HepG2 (cell line): Measurements from ENCODE around the gene PRKCI. TPM values are rescaled to one million over a fixed set of nuclear protein-coding genes. Genes with fewer than 3 reads are reported as not detected.

Source experiments
- ATAC-seq: fragments of 200-7000 bp; cut with Tn5 transposase; 3 replicates; pipeline ENCODE4 v1.9.1; 2020; ENCODE audit warnings: mild to moderate bottlenecking, moderate library complexity
- BruUV-seq: library from RNA; stranded (reverse); fragments of 400-500 nt; replicated peaks from 2 replicates; lab custom pipeline; 2021; lab: Mats Ljungman, UMichigan
- CTCF ChIA-PET: fragments of 300-600 bp; formaldehyde crosslinking; extraction: SDS; loops from one replicate; lab custom pipeline; 2021; ENCODE audit warnings: low total read pairs, inconsistent platforms, low intra/inter-chr PET ratio; lab: Yijun Ruan, JAX
- POLR2A ChIA-PET: fragments of 350-600 bp; sonication (Branson Sonifier 250); formaldehyde crosslinking; loops from one replicate; lab custom pipeline; 2020; ENCODE audit warnings: antibody characterized with exemption, inconsistent platforms; lab: Yijun Ruan, JAX
- DNase-seq: peaks from one replicate; pipeline ENCODE4 v3.0.0-alpha.2; 2015; ENCODE audit warnings: low spot score
- FAIRE-seq: peaks from 3 replicates; lab custom pipeline; 2011; peaks lifted over from hg19 to GRCh38; lab: Jason Lieb, UNC
- H2AFZ ChIP-seq: one replicate; pipeline ENCODE4 v1.6.1; 2011; ENCODE audit warnings: low read length, inconsistent platforms
- H3K27ac ChIP-seq: fragments of 300-600 bp; 3 replicates; pipeline ENCODE4 v1.8.0; 2011; ENCODE audit warnings: mixed run types, mild to moderate bottlenecking, mixed read lengths, low read length, inconsistent platforms; ENCODE audit not compliant: insufficient read depth; ENCODE audit errors: extremely low read length
- H3K27me3 ChIP-seq, 2 experiments: fragments of 200-600 bp in 1 of 2; 2 replicates in 1 of 2; 3 replicates in 1 of 2; pipeline versions ENCODE4 v1.6.0 to v1.8.0; 2011; ENCODE audit warnings: low read length in 2 of 2, mild to moderate bottlenecking in 2 of 2, moderate library complexity in 2 of 2, inconsistent platforms in 1 of 2; ENCODE audit not compliant: insufficient read depth in 2 of 2, control insufficient read depth in 1 of 2
- H3K36me3 ChIP-seq, 2 experiments: fragments of 200-600 bp in 1 of 2; replicated peaks in 1 of 2; 2 replicates in 1 of 2; 3 replicates in 1 of 2; pipeline versions ENCODE4 v1.5.1 to v1.8.0; 2011; ENCODE audit warnings: low read length in 2 of 2, inconsistent platforms in 1 of 2; ENCODE audit not compliant: insufficient read depth in 2 of 2, control insufficient read depth in 1 of 2
- H3K4me1 ChIP-seq: 2 replicates; pipeline ENCODE4 v1.5.1; 2012; ENCODE audit warnings: low read length, inconsistent platforms; ENCODE audit not compliant: insufficient read depth
- H3K4me2 ChIP-seq: 2 replicates; pipeline ENCODE4 v1.6.0; 2011; ENCODE audit warnings: low read depth, low read length, inconsistent platforms
- H3K4me3 ChIP-seq, 3 experiments: fragments of 200-600 bp in 1 of 3; sonication (generic), shearing (Covaris generic) in 1 of 3; replicated peaks in 1 of 3; 2 replicates each; pipeline ENCODE4 v1.5.1; 2011 to 2016; ENCODE audit warnings: low read length in 3 of 3, inconsistent platforms in 2 of 3, low read depth in 2 of 3, mild to moderate bottlenecking in 2 of 3, control low read depth in 1 of 3, mixed read lengths in 1 of 3; ENCODE audit not compliant: insufficient read depth in 1 of 3
- H3K79me2 ChIP-seq: one replicate; pipeline ENCODE4 v1.6.1; 2011; ENCODE audit warnings: low read length, inconsistent platforms; ENCODE audit not compliant: insufficient read depth
- H3K9ac ChIP-seq: 2 replicates; pipeline ENCODE4 v1.6.0; 2011; ENCODE audit warnings: mild to moderate bottlenecking, low read depth, low read length, inconsistent platforms; ENCODE audit not compliant: insufficient read depth
- H3K9me3 ChIP-seq: 2 replicates; pipeline ENCODE4 v1.5.1; 2012; ENCODE audit warnings: mild to moderate bottlenecking, low read length
- H4K20me1 ChIP-seq: 2 replicates; pipeline ENCODE4 v1.6.0; 2011; ENCODE audit warnings: inconsistent platforms, mild to moderate bottlenecking, low read length, moderate library complexity; ENCODE audit not compliant: insufficient read depth
- CEBPB ChIP-seq: IDR thresholded peaks from 2 replicates; pipeline ENCODE4 v1.6.1; 2011; ENCODE audit warnings: low read depth, low read length, improper control_type of control experiment, borderline replicate concordance
- EP300 ChIP-seq, 3 experiments: sonication (generic) in 1 of 3; formaldehyde crosslinking in 1 of 3; IDR thresholded peaks; 2 replicates each; pipeline versions ENCODE4 v1.5.1 to v1.6.1; 2011 to 2020; ENCODE audit warnings: low read depth in 2 of 3, low read length in 2 of 3, borderline replicate concordance in 1 of 3, improper control_type of control experiment in 1 of 3, mild to moderate bottlenecking in 1 of 3, missing genetic modification reagents in 1 of 3, moderate library complexity in 1 of 3
- FOXP1 ChIP-seq, 2 experiments: fragments of 450-650 bp in 1 of 2; IDR thresholded peaks; 2 replicates each; pipeline ENCODE4 v1.6.1; 2017 to 2018; ENCODE audit warnings: antibody characterized with exemption in 1 of 2
- GATAD2A ChIP-seq: IDR thresholded peaks from 2 replicates; pipeline ENCODE4 v1.6.1; 2016
- HDAC2 ChIP-seq: sonication (generic); formaldehyde crosslinking; IDR thresholded peaks from 2 replicates; pipeline ENCODE4 v1.4.0; 2020; ENCODE audit warnings: missing genetic modification reagents
- HNF4A ChIP-seq: sonication (generic); formaldehyde crosslinking; IDR thresholded peaks from 2 replicates; pipeline ENCODE4 v1.4.0; 2020; ENCODE audit warnings: missing genetic modification reagents
- HOXA9 ChIP-seq: sonication (generic); formaldehyde crosslinking; IDR thresholded peaks from 2 replicates; pipeline ENCODE4 v1.8.1; 2022; ENCODE audit warnings: missing genetic modification reagents, mild to moderate bottlenecking, moderate library complexity, borderline replicate concordance
- NAIF1 ChIP-seq: sonication (generic); formaldehyde crosslinking; IDR thresholded peaks from 2 replicates; pipeline ENCODE4 v1.5.0; 2020; ENCODE audit warnings: mild to moderate bottlenecking, missing genetic modification reagents, borderline replicate concordance
- PPARG ChIP-seq: conservative IDR thresholded peaks from 2 replicates; pipeline ENCODE4 v1.6.1; 2016; ENCODE audit warnings: missing biosample characterization, missing genetic modification reagents
- SMC3 ChIP-seq: IDR thresholded peaks from 2 replicates; pipeline ENCODE4 v1.6.1; 2011; ENCODE audit warnings: low read length, improper control_type of control experiment
- ZNF124 ChIP-seq: sonication (generic); formaldehyde crosslinking; IDR thresholded peaks from 2 replicates; pipeline ENCODE4 v1.4.0; 2020; ENCODE audit warnings: missing genetic modification reagents
- WGBS: methylation state at CpG from one replicate; pipeline ENCODE4 v1.1.6; 2017; ENCODE audit warnings: low lambda C conversion rate; 5-methylcytosine and 5-hydroxymethylcytosine counted together
- in situ Hi-C: cut with HindIII; loops from 2 replicates; pipeline ENCODE4 v1.10.0; 2017; ENCODE audit warnings: low pct_unique_long_range_greater_than_20kb; ENCODE audit not compliant: extremely low pct_ligation_motif_present
- intact Hi-C: fragments of 100-400 bp; cut with micrococcal nuclease; formaldehyde crosslinking; loops from one replicate; pipeline ENCODE4 v1.10.0; 2022; ENCODE audit not compliant: unreplicated experiment
- polyA plus RNA-seq, 8 experiments: library from polyadenylated mRNA; depleted of rRNA in 3 of 8; stranded (reverse) in 7 of 8; unstranded in 1 of 8; fragments of >200 nt; fragmentation: Illumina TruSeq in 4 of 8; extraction: Trizol in 4 of 8; gene quantifications; 2 replicates each; pipeline versions ENCODE4 v1.2.1 to v1.2.3, GENCODE V29; 2011 to 2016; ENCODE audit warnings: low read depth in 4 of 8, missing spikeins in 1 of 8, mixed read lengths in 1 of 8; ENCODE audit not compliant: insufficient read depth in 1 of 8
- total RNA-seq, 5 experiments: library from RNA; depleted of rRNA; stranded (reverse); fragments of >200 nt; fragmentation: Illumina TruSeq; extraction: Trizol; gene quantifications; 2 replicates each; pipeline ENCODE4 v1.2.3, GENCODE V29; 2016; ENCODE audit warnings: low read depth in 1 of 5
- TF ChIP-seq, protein P1 (sequence below): sonication (generic); formaldehyde crosslinking; IDR thresholded peaks from 2 replicates; pipeline ENCODE4 v1.5.0; 2020; ENCODE audit warnings: missing genetic modification reagents
- TF ChIP-seq, protein P2 (sequence below): sonication (generic); formaldehyde crosslinking; conservative IDR thresholded peaks from 2 replicates; pipeline ENCODE4 v1.4.0; 2020; ENCODE audit warnings: missing genetic modification reagents
- TF ChIP-seq, protein P3 (sequence below): sonication (generic); formaldehyde crosslinking; IDR thresholded peaks from 2 replicates; pipeline ENCODE4 v1.8.1; 2023; ENCODE audit warnings: missing genetic modification reagents, mild to moderate bottlenecking, borderline replicate concordance
- TF ChIP-seq, protein P4 (sequence below): sonication (generic); formaldehyde crosslinking; IDR thresholded peaks from 2 replicates; pipeline ENCODE4 v1.4.0; 2020; ENCODE audit warnings: missing genetic modification reagents
- TF ChIP-seq, protein P5 (sequence below): IDR thresholded peaks from 2 replicates; pipeline ENCODE4 v1.6.1; 2016; ENCODE audit warnings: low read depth

The PRKCI gene
- total and polyA plus RNA-seq, 2 of the 13 experiments (the other 11 are each of a cell fraction or from before 2014, with no cell fraction given): 17.2 to 30.4 TPM

DNA sequence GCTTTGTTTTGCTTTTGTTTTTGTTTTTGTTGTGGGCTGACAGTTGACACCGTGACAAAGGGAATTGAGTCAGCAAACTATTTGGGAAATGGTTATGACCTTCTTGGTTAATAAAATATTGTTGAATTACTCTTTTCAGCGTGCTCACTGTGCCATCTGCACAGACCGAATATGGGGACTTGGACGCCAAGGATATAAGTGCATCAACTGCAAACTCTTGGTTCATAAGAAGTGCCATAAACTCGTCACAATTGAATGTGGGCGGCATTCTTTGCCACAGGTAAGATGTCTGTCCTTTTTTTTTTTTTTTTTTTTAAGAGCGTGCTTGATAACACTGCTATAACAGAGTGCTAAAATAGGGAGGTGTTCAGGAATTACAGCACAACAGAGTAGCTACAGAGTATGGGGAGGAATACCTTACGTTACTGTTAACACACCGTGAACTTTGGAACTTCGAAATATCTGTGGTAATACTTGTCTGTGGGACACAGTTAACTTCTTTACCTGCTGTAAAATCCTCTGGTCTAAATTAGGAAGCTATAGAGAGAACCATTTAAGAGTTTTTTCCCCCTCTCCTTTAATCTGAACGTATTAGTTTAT lies 48.2 kb downstream of the PRKCI start:
- Histone ChIP-seq H3K36me3 (peaks cover 2 to 27% of the 10 kb centered on the region in 2 experiments; a peak in 3 of 5 replicates), H4K20me1 (no peaks in the 10 kb centered on the region), H3K79me2 (no peaks in the 10 kb centered on the region), H3K4me1 (peaks cover 26% of the 10 kb centered on the region), H3K4me2 (peak overlapping the region; percentile 60), H2AFZ (no peak overlapping the region), H3K4me3 (peak overlapping the region in 1 of 3 experiments; percentile 30; a peak in 1 of 6 replicates), H3K27me3 (no peaks in the 10 kb centered on the region), H3K27ac (peak overlapping the region; percentile 45), H3K9me3 (no peaks in the 10 kb centered on the region), H3K9ac (no peak overlapping the region)
- FAIRE-seq (peak; percentile 87), ATAC-seq (peak; percentile 100), DNase-seq (peak; percentile 86)
- 30% methylated on average over 11 of the region's 11 CpGs for WGBS
- BruUV-seq: no TSS peak
- POLR2A ChIA-PET: interaction anchor here (0.6 to 1.1 kb wide), 3 partner anchors 12 to 1613 kb away, joined by 3 to 4 read pairs (median 3); partner anchors contain the start of gene RPL22L1
- CTCF ChIA-PET: no interaction called here
- in situ Hi-C loops (no loop called here), intact Hi-C loops (loop anchor here (5.0 kb wide), 1 partner anchor 83 kb away; no protein-coding TSS in a partner anchor)
- TF ChIP-seq, protein P1, sequence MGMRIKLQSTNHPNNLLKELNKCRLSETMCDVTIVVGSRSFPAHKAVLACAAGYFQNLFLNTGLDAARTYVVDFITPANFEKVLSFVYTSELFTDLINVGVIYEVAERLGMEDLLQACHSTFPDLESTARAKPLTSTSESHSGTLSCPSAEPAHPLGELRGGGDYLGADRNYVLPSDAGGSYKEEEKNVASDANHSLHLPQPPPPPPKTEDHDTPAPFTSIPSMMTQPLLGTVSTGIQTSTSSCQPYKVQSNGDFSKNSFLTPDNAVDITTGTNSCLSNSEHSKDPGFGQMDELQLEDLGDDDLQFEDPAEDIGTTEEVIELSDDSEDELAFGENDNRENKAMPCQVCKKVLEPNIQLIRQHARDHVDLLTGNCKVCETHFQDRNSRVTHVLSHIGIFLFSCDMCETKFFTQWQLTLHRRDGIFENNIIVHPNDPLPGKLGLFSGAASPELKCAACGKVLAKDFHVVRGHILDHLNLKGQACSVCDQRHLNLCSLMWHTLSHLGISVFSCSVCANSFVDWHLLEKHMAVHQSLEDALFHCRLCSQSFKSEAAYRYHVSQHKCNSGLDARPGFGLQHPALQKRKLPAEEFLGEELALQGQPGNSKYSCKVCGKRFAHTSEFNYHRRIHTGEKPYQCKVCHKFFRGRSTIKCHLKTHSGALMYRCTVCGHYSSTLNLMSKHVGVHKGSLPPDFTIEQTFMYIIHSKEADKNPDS (CRISPR knock-in tag): 0 out of 2 replicates have a peak, but pooled peaks have one; percentile 67
- TF ChIP-seq, protein P2, sequence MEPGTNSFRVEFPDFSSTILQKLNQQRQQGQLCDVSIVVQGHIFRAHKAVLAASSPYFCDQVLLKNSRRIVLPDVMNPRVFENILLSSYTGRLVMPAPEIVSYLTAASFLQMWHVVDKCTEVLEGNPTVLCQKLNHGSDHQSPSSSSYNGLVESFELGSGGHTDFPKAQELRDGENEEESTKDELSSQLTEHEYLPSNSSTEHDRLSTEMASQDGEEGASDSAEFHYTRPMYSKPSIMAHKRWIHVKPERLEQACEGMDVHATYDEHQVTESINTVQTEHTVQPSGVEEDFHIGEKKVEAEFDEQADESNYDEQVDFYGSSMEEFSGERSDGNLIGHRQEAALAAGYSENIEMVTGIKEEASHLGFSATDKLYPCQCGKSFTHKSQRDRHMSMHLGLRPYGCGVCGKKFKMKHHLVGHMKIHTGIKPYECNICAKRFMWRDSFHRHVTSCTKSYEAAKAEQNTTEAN (CRISPR knock-in tag): 0 out of 2 replicates have a peak, but pooled peaks have one; percentile 19
- TF ChIP-seq, protein P3, sequence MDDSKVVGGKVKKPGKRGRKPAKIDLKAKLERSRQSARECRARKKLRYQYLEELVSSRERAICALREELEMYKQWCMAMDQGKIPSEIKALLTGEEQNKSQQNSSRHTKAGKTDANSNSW (CRISPR knock-in tag): no peak
- peak; percentile 42; the same call in 1 of the 2 replicates for TF ChIP-seq PPARG (CRISPR knock-in tag)
- 0 out of 2 replicates have a peak, but pooled peaks have one; percentile 3 for TF ChIP-seq SMC3
- TF ChIP-seq HOXA9 (CRISPR knock-in tag): no peak
- 0 out of 4 replicates have a peak, but pooled peaks of 1 of the 2 experiments have one; percentile 23 for TF ChIP-seq EP300 (IDR thresholded peaks at IDR 0.05; ENCODE audit: low read depth in 2 of 2, low read length in 2 of 2)
- no peak for TF ChIP-seq EP300 (CRISPR knock-in tag; IDR thresholded peaks at IDR 0.05; ENCODE audit: borderline replicate concordance)
- peak; percentile 64; the same call in 1 of the 2 replicates for TF ChIP-seq GATAD2A (CRISPR knock-in tag)
- TF ChIP-seq, protein P4, sequence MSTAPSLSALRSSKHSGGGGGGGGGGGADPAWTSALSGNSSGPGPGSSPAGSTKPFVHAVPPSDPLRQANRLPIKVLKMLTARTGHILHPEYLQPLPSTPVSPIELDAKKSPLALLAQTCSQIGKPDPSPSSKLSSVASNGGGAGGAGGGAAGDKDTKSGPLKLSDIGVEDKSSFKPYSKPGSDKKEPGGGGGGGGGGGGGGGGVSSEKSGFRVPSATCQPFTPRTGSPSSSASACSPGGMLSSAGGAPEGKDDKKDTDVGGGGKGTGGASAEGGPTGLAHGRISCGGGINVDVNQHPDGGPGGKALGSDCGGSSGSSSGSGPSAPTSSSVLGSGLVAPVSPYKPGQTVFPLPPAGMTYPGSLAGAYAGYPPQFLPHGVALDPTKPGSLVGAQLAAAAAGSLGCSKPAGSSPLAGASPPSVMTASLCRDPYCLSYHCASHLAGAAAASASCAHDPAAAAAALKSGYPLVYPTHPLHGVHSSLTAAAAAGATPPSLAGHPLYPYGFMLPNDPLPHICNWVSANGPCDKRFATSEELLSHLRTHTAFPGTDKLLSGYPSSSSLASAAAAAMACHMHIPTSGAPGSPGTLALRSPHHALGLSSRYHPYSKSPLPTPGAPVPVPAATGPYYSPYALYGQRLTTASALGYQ: no peak
- no peak for TF ChIP-seq ZNF124 (CRISPR knock-in tag)
- peak; percentile 88 for TF ChIP-seq HNF4A (CRISPR knock-in tag)
- TF ChIP-seq, protein P5, sequence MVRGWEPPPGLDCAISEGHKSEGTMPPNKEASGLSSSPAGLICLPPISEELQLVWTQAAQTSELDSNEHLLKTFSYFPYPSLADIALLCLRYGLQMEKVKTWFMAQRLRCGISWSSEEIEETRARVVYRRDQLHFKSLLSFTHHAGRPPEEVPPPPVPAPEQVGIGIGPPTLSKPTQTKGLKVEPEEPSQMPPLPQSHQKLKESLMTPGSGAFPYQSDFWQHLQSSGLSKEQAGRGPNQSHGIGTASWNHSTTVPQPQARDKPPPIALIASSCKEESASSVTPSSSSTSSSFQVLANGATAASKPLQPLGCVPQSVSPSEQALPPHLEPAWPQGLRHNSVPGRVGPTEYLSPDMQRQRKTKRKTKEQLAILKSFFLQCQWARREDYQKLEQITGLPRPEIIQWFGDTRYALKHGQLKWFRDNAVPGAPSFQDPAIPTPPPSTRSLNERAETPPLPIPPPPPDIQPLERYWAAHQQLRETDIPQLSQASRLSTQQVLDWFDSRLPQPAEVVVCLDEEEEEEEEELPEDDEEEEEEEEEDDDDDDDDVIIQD (CRISPR knock-in tag): peak; percentile 87; the same call in 1 of the 2 replicates
- peak; percentile 51; the same call in 1 of the 2 replicates for TF ChIP-seq CEBPB
- TF ChIP-seq FOXP1 (IDR thresholded peaks at IDR 0.05): no peak
- TF ChIP-seq FOXP1 (CRISPR knock-in tag; IDR thresholded peaks at IDR 0.05): 0 out of 2 replicates have a peak, but pooled peaks have one; percentile 4
- 0 out of 2 replicates have a peak, but pooled peaks have one; percentile 17 for TF ChIP-seq HDAC2 (CRISPR knock-in tag)
- TF ChIP-seq NAIF1 (CRISPR knock-in tag): no peak
